DND-41 (cell line): ENCODE results near the gene HEXIM1.

Experiments used
- ATAC-seq: fragments of 200-7000 bp; cut with Tn5 transposase; 3 replicates; pipeline ENCODE4 v1.9.1; 2021; ENCODE audit warnings: low read depth; ENCODE audit not compliant: insufficient read depth
- DNase-seq: peaks from one replicate; pipeline ENCODE4 v3.0.0-alpha.2; 2020
- H2AFZ ChIP-seq: 2 replicates; pipeline ENCODE4 v1.6.0; 2012; ENCODE audit warnings: low read depth, low read length
- H3K27ac ChIP-seq: 2 replicates; pipeline ENCODE4 v1.5.1; 2012; ENCODE audit warnings: low read length, inconsistent platforms
- H3K27me3 ChIP-seq: fragments of 200-600 bp; sonication (generic); 2 replicates; pipeline ENCODE4 v1.6.0; 2012; ENCODE audit warnings: low read length, mild to moderate bottlenecking, inconsistent platforms; ENCODE audit not compliant: insufficient read depth, poor library complexity
- H3K36me3 ChIP-seq: 2 replicates; pipeline ENCODE4 v1.5.1; 2012; ENCODE audit warnings: low read length, inconsistent platforms; ENCODE audit not compliant: insufficient read depth
- H3K4me1 ChIP-seq: 2 replicates; pipeline ENCODE4 v1.5.1; 2012; ENCODE audit warnings: mild to moderate bottlenecking, low read length; ENCODE audit not compliant: insufficient read depth
- H3K4me2 ChIP-seq: 2 replicates; pipeline ENCODE4 v1.6.0; 2012; ENCODE audit warnings: mild to moderate bottlenecking, moderate library complexity, low read length, inconsistent platforms; ENCODE audit not compliant: insufficient read depth
- H3K4me3 ChIP-seq, 2 experiments: fragments of 200-600 bp in 1 of 2; shearing (Covaris generic) in 1 of 2; 2 replicates each; pipeline ENCODE4 v1.5.1; 2012 to 2016; ENCODE audit warnings: inconsistent platforms in 2 of 2, low read length in 2 of 2, mild to moderate bottlenecking in 2 of 2, low read depth in 1 of 2, moderate library complexity in 1 of 2
- H3K79me2 ChIP-seq: 2 replicates; pipeline ENCODE4 v1.6.0; 2012; ENCODE audit warnings: low read length, inconsistent platforms; ENCODE audit not compliant: insufficient read depth
- H3K9ac ChIP-seq: 2 replicates; pipeline ENCODE4 v1.6.0; 2012; ENCODE audit warnings: low read depth, mild to moderate bottlenecking, inconsistent platforms, low read length, moderate library complexity
- H3K9me3 ChIP-seq: 2 replicates; pipeline ENCODE4 v1.5.1; 2012; ENCODE audit warnings: low read length, moderate library complexity, mild to moderate bottlenecking, inconsistent platforms; ENCODE audit not compliant: insufficient read depth, severe bottlenecking
- H4K20me1 ChIP-seq: 2 replicates; pipeline ENCODE4 v1.6.0; 2012; ENCODE audit warnings: low read length; ENCODE audit not compliant: insufficient read depth
- EZH2 ChIP-seq: IDR thresholded peaks from 3 replicates; pipeline ENCODE4 v1.6.1; 2012; ENCODE audit warnings: borderline replicate concordance, low read depth, mild to moderate bottlenecking, moderate library complexity, low read length, inconsistent platforms; ENCODE audit not compliant: severe bottlenecking
- TF ChIP-seq, protein P1 (sequence below): IDR thresholded peaks from 2 replicates; pipeline ENCODE4 v1.5.1; 2012; ENCODE audit warnings: borderline replicate concordance, low read length, moderate library complexity, mild to moderate bottlenecking; ENCODE audit not compliant: poor library complexity, severe bottlenecking; ENCODE audit errors: extremely low read depth

HEXIM1 gene

DNA sequence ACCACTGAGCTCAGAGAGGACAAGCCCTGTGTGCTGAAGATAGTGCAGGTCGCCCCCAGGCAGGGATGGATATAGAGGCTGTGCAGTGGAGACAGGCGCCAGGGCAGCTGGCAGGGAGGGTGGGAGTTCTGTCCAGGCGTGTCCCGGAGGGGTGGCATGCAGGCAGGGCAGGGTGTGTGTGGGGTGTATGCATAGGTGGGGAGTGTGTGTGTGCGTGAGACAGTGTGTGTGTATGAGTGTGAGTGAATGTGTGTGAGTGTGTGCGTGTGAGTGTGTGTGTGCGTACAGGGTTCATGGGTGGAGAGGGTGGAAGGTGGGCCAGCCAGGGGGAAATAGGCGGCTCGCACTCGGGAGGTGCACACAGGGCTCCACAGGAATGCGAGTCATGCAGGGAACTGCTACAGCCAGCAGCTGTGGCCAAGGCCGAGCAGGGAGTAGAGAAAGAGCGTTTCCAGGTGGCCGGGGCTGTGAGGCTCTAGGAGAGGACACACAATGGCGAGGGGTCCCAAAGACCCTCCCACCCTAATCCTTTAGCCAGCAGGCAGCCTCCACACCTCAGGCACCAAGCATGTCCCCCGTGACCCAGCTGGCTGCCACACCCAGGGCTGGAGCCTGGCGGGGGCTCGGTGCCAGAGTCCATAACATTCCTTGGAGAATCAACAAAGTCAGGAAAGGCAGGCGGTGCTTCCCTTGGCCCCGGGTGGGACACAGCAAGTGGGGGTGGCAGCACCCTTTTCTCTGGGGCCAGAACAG, 20.6 kb upstream of the HEXIM1 start:
- Histone ChIP-seq H3K36me3 (no peaks in the 10 kb centered on the region), H3K79me2 (no peaks in the 10 kb centered on the region; the same call in 1 of the 2 replicates), H3K9me3 (no peaks in the 10 kb centered on the region), H3K4me2 (no peak overlapping the region), H2AFZ (no peak overlapping the region), H3K4me3 (no peak overlapping the region), H3K27me3 (no peaks in the 10 kb centered on the region), H3K4me1 (peaks cover 14% of the 10 kb centered on the region), H3K27ac (no peak overlapping the region), H4K20me1 (no peaks in the 10 kb centered on the region), H3K9ac (no peak overlapping the region)
- DNase-seq (no peak), ATAC-seq (no peak)
- no peak for TF ChIP-seq EZH2
- TF ChIP-seq, protein P1, sequence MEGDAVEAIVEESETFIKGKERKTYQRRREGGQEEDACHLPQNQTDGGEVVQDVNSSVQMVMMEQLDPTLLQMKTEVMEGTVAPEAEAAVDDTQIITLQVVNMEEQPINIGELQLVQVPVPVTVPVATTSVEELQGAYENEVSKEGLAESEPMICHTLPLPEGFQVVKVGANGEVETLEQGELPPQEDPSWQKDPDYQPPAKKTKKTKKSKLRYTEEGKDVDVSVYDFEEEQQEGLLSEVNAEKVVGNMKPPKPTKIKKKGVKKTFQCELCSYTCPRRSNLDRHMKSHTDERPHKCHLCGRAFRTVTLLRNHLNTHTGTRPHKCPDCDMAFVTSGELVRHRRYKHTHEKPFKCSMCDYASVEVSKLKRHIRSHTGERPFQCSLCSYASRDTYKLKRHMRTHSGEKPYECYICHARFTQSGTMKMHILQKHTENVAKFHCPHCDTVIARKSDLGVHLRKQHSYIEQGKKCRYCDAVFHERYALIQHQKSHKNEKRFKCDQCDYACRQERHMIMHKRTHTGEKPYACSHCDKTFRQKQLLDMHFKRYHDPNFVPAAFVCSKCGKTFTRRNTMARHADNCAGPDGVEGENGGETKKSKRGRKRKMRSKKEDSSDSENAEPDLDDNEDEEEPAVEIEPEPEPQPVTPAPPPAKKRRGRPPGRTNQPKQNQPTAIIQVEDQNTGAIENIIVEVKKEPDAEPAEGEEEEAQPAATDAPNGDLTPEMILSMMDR = no peak

DNA sequence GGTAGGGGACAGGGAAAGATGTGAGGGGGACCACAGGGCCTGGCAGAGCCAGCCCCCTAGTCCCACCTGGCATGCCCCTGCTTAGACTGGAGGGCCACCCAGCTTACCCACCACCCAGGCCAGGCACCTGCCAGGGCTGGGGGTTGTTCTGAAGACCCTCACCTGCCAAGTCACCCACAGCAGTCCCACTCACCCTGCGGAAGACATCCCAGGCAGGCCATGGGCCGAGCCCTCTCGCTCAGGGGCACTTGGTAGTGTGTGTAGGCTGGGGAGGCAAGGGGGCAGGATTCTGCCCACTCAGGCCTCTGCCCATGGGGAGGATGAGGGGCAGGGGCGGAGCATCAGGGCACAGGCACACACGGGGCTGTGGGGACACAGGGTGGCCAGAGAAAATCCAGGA, 19.9 kb upstream of the HEXIM1 start:
- Histone ChIP-seq H3K4me1 (peaks cover 20% of the 10 kb centered on the region), H3K36me3 (no peaks in the 10 kb centered on the region), H3K4me3 (no peak overlapping the region), H3K79me2 (no peaks in the 10 kb centered on the region; the same call in 1 of the 2 replicates), H3K27ac (no peak overlapping the region), H3K9me3 (no peaks in the 10 kb centered on the region), H2AFZ (no peak overlapping the region), H3K27me3 (no peaks in the 10 kb centered on the region), H4K20me1 (no peaks in the 10 kb centered on the region), H3K4me2 (no peak overlapping the region), H3K9ac (no peak overlapping the region)
- ATAC-seq (no peak), DNase-seq (no peak)
- no peak for TF ChIP-seq EZH2
- TF ChIP-seq, protein P1 = no peak

DNA sequence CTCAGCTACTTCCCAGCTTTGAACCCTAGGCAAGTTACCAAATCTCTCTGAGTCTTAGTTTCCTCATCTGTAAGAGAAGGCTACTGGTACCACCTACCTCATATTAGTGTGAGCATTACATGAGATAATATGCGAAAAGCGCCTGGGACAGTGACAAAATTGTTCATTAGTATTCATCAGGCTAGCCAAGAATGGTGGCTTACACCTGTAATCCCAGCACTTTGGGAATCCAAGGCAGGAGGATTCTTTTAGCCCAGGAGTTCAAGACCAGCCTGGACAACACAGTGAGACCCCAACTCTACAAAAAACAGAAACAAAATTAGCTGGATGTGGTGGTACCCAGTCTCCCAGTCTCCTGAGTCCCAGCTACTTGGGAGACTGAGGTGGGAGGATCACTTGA, 19.3 kb upstream of the HEXIM1 start:
- H3K36me3 ChIP-seq = no peaks in the 10 kb centered on the region
- no peak overlapping the region for H3K4me3 ChIP-seq
- no peaks in the 10 kb centered on the region for H4K20me1 ChIP-seq
- H3K27me3 ChIP-seq = no peaks in the 10 kb centered on the region
- no peak overlapping the region for H2AFZ ChIP-seq
- no peaks in the 10 kb centered on the region for H3K9me3 ChIP-seq
- no peak for DNase-seq
- no peak overlapping the region for H3K27ac ChIP-seq
- no peak for ATAC-seq
- H3K9ac ChIP-seq = no peak overlapping the region
- peaks cover 20% of the 10 kb centered on the region for H3K4me1 ChIP-seq
- H3K4me2 ChIP-seq = no peak overlapping the region
- no peaks in the 10 kb centered on the region; the same call in 1 of the 2 replicates for H3K79me2 ChIP-seq
- TF ChIP-seq, protein P1 = no peak
- TF ChIP-seq EZH2 = no peak
